ENCODE results near the gene MATCAP1. TPM values are rescaled to one million over a fixed set of nuclear protein-coding genes. Genes with fewer than 3 reads are reported as not detected.

MATCAP1 gene
- total RNA-seq, 1 experiment from 2014 or later: 51.2 TPM

DNA sequence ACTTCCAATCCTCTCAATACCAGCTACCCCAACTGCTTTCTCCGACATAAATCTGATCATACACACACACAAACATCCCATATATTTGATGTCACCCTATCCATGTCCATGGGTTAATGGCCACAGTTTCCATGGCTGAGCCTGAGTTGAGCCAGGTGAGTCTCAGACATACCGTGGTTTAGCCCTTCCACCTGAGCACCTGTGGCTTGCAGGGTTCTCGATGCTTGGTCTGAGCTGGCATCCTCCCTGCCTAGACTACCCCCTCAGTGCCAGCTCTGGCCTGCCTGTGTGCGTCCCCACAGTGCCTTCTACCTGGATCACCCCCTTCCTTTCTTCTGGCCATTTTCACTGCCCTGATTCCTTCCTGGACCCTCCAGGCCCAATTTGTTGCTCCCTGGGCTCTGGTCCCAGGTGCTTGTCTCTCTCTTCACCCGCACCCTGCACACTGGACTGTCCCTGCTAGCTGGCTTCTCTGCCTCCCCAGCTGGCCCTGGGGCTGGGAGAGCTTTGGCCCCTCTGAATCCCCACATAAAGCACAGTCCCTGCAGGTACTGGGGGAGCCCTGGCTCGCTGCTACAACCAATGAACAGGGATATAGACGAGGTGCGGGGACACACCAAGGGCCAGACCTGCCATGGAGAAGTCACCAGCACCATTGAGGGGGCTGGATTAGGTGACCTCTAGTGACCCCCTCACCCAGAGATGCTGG, 22.5 kb upstream of the MATCAP1 start:
- Histone ChIP-seq H3K4me2 (ENCODE audit: insufficient read depth, insufficient read length, low read length) (no peak overlapping the region), H3K14ac (ENCODE audit: insufficient read depth, low read length) (no peak overlapping the region), H4K8ac (replicated peaks; ENCODE audit: insufficient read length, low read depth, low read length) (no peak overlapping the region), H3K27ac (ENCODE audit: insufficient read length, low read depth, low read length) (no peak overlapping the region), H3K79me1 (ENCODE audit: insufficient read depth, low read depth, low read length, poor library complexity, severe bottlenecking) (no peaks in the 10 kb centered on the region), H3K18ac (ENCODE audit: insufficient read length, low read depth, low read length) (no peak overlapping the region), H2BK120ac (ENCODE audit: low read depth, low read length, poor library complexity, severe bottlenecking) (no peak overlapping the region), H2AK5ac (ENCODE audit: insufficient read length, low read length) (no peak overlapping the region), H4K20me1 (ENCODE audit: control insufficient read depth, insufficient read depth, insufficient read length) (no peaks in the 10 kb centered on the region), H3K79me2 (ENCODE audit: insufficient read depth, low read length) (no peaks in the 10 kb centered on the region), H2BK15ac (ENCODE audit: low read depth, low read length) (no peak overlapping the region), H3K23ac (ENCODE audit: insufficient read length, low read depth, low read length) (no peak overlapping the region), H2BK12ac (ENCODE audit: insufficient read length, low read depth, low read length) (no peak overlapping the region), H2AFZ (ENCODE audit: low read length) (no peak overlapping the region), H2BK5ac (ENCODE audit: insufficient read length, low read length) (no peak overlapping the region), H3K9ac (ENCODE audit: extremely low read depth, insufficient read length, low read length) (no peak overlapping the region), H2BK20ac (ENCODE audit: low read depth, low read length, poor library complexity, severe bottlenecking) (no peak overlapping the region), H3K23me2 (ENCODE audit: insufficient read length, low read depth, low read length, poor library complexity, severe bottlenecking) (no peaks in the 10 kb centered on the region), H4K91ac (ENCODE audit: insufficient read length, low read depth, low read length) (no peak overlapping the region), H3K27me3 (ENCODE audit: insufficient read depth, low read length) (no peaks in the 10 kb centered on the region; the same call in 1 of the 2 replicates), H4K5ac (ENCODE audit: insufficient read length, low read depth, low read length) (no peak overlapping the region), H3K9me3 (ENCODE audit: control insufficient read depth, low read depth, low read length) (no peaks in the 10 kb centered on the region), H3K4ac (ENCODE audit: low read depth, low read length) (no peak overlapping the region), H3T11ph (ENCODE audit: low read length) (no peak overlapping the region), H3K56ac (ENCODE audit: insufficient read length, low read depth, low read length) (no peak overlapping the region), H3K4me1 (ENCODE audit: insufficient read depth, low read length) (no peaks in the 10 kb centered on the region)
- Mint-ChIP-seq H3K4me1 (peaks cover 10 to 12% of the 10 kb centered on the region in 2 experiments; a peak in 3 of 4 replicates), H3K27ac (peak overlapping the region in 1 of 3 experiments; percentile 86; a peak in 3 of 7 replicates), H3K4me3 (no peak overlapping the region; a peak in 1 of 5 replicates), H3K27me3 (ENCODE audit: low read depth) (peaks cover 6% of the 10 kb centered on the region), H3K9me3 (no peaks in the 10 kb centered on the region), H3K36me3 (ENCODE audit: insufficient read depth in 1 of 3, low read depth in 3 of 3) (peaks cover 0 to 16% (median 2%) of the 10 kb centered on the region in 3 experiments; a peak in 4 of 7 replicates)
- no peak for DNase-seq
- no CpG with 5 or more reads among the region's 8 CpGs for WGBS (ENCODE audit: extremely low coverage, insufficient read length, low lambda C conversion rate)
- TF ChIP-seq, protein P1, sequence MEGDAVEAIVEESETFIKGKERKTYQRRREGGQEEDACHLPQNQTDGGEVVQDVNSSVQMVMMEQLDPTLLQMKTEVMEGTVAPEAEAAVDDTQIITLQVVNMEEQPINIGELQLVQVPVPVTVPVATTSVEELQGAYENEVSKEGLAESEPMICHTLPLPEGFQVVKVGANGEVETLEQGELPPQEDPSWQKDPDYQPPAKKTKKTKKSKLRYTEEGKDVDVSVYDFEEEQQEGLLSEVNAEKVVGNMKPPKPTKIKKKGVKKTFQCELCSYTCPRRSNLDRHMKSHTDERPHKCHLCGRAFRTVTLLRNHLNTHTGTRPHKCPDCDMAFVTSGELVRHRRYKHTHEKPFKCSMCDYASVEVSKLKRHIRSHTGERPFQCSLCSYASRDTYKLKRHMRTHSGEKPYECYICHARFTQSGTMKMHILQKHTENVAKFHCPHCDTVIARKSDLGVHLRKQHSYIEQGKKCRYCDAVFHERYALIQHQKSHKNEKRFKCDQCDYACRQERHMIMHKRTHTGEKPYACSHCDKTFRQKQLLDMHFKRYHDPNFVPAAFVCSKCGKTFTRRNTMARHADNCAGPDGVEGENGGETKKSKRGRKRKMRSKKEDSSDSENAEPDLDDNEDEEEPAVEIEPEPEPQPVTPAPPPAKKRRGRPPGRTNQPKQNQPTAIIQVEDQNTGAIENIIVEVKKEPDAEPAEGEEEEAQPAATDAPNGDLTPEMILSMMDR (conservative IDR thresholded peaks at IDR 0.05): no peak

Measured in H9 (cell line).